H1 (cell line): ENCODE data around the gene AIG1. TPM values are rescaled to one million over a fixed set of nuclear protein-coding genes. Genes with fewer than 3 reads are reported as not detected.

Source experiments
- CTCF ChIA-PET: fragments of 300-600 bp; sonication (Branson Sonifier 250); formaldehyde crosslinking; loops from one replicate; lab custom pipeline; 2021; ENCODE audit not compliant: partially characterized antibody; lab: Charles Lee
- POLR2A ChIA-PET: fragments of 300-600 bp; sonication (Branson Sonifier 250); formaldehyde crosslinking; loops from one replicate; lab custom pipeline; 2021; ENCODE audit warnings: inconsistent platforms; ENCODE audit not compliant: partially characterized antibody; lab: Charles Lee
- DNase-seq, 2 experiments: peaks; one replicate each; pipeline versions ENCODE4 v3.0.0 to v3.0.0-alpha.2; 2010 to 2022; ENCODE audit warnings: low spot score in 2 of 2, low read depth in 1 of 2, mixed read lengths in 1 of 2
- FAIRE-seq: peaks from 2 replicates; lab custom pipeline; 2011; peaks lifted over from hg19 to GRCh38; lab: Jason Lieb, UNC
- H2AFZ ChIP-seq: 2 replicates; pipeline ENCODE4 v1.8.1; 2012; ENCODE audit warnings: low read length, inconsistent platforms
- H2AK5ac ChIP-seq: 2 replicates; pipeline ENCODE4 v1.6.1; 2013; ENCODE audit warnings: low read depth, low read length
- H2BK120ac ChIP-seq: replicated peaks from 2 replicates; pipeline ENCODE3; 2013; ENCODE audit warnings: low read depth, low read length, inconsistent platforms
- H2BK12ac ChIP-seq: 2 replicates; pipeline ENCODE4 v1.6.1; 2013; ENCODE audit warnings: low read depth, low read length
- H2BK15ac ChIP-seq: 2 replicates; pipeline ENCODE4 v1.6.1; 2013; ENCODE audit warnings: low read length
- H2BK20ac ChIP-seq: 2 replicates; pipeline ENCODE4 v1.6.1; 2013; ENCODE audit warnings: low read length
- H2BK5ac ChIP-seq: 2 replicates; pipeline ENCODE4 v1.6.1; 2013; ENCODE audit warnings: low read depth, low read length
- H3K14ac ChIP-seq: 2 replicates; pipeline ENCODE4 v1.6.1; 2013; ENCODE audit warnings: inconsistent platforms; ENCODE audit not compliant: insufficient read length
- H3K18ac ChIP-seq: 2 replicates; pipeline ENCODE4 v1.6.1; 2013; ENCODE audit warnings: low read length; ENCODE audit errors: extremely low read depth
- H3K23ac ChIP-seq: 2 replicates; pipeline ENCODE4 v1.6.1; 2013; ENCODE audit warnings: inconsistent platforms; ENCODE audit not compliant: insufficient read length
- H3K23me2 ChIP-seq: 2 replicates; pipeline ENCODE4 v1.6.1; 2013; ENCODE audit warnings: low read depth, low read length
- H3K27ac ChIP-seq: 2 replicates; pipeline ENCODE4 v1.6.1; 2011; ENCODE audit warnings: low read depth, low read length, inconsistent platforms
- H3K27me3 ChIP-seq, 4 experiments: replicated peaks in 1 of 4; 1 replicate in 1 of 4; 2 replicates in 3 of 4; pipeline versions ENCODE4 v1.6.1 to v1.8.1; 2011 to 2013; ENCODE audit warnings: low read length in 3 of 4, mild to moderate bottlenecking in 3 of 4, inconsistent platforms in 2 of 4, mixed read lengths in 2 of 4, moderate library complexity in 1 of 4; ENCODE audit not compliant: control insufficient read depth in 3 of 4, insufficient read depth in 3 of 4; ENCODE audit errors: extremely low read depth in 1 of 4
- H3K36me3 ChIP-seq, 4 experiments: 2 replicates each; pipeline versions ENCODE4 v1.6.1 to v1.8.1; 2011 to 2013; ENCODE audit warnings: mild to moderate bottlenecking in 4 of 4, low read length in 3 of 4, moderate library complexity in 2 of 4, control low read depth in 1 of 4, inconsistent platforms in 1 of 4; ENCODE audit not compliant: insufficient read depth in 4 of 4, control insufficient read depth in 2 of 4
- H3K4ac ChIP-seq: replicated peaks from 2 replicates; pipeline ENCODE3; 2013; ENCODE audit warnings: low read length, low read depth, mixed read lengths, inconsistent platforms; ENCODE audit not compliant: insufficient read length
- H3K4me1 ChIP-seq, 4 experiments: replicated peaks in 1 of 4; 1 replicate in 1 of 4; 2 replicates in 3 of 4; pipeline versions ENCODE4 v1.6.1 to v1.8.1; 2011 to 2013; ENCODE audit warnings: low read length in 3 of 4, inconsistent platforms in 2 of 4, mixed read lengths in 1 of 4; ENCODE audit not compliant: insufficient read depth in 4 of 4, control insufficient read depth in 3 of 4
- H3K4me2 ChIP-seq, 2 experiments: 2 replicates each; pipeline versions ENCODE4 v1.6.1 to v1.8.1; 2011 to 2013; ENCODE audit warnings: low read depth in 2 of 2, low read length in 2 of 2, control low read depth in 1 of 2, inconsistent platforms in 1 of 2, mild to moderate bottlenecking in 1 of 2; ENCODE audit not compliant: insufficient read depth in 1 of 2
- H3K4me3 ChIP-seq, 4 experiments: fragments of 200-600, 300-600 bp in 1 of 4; sonication (generic), shearing (Covaris generic), sonication (Bioruptor Twin) in 1 of 4; 2 replicates each; pipeline versions ENCODE4 v1.5.1 to v1.8.1; 2011 to 2016; ENCODE audit warnings: low read length in 4 of 4, low read depth in 3 of 4, control low read depth in 2 of 4, inconsistent platforms in 2 of 4, mild to moderate bottlenecking in 2 of 4, mixed read lengths in 1 of 4, moderate library complexity in 1 of 4; ENCODE audit not compliant: insufficient read depth in 2 of 4; ENCODE audit errors: extremely low read depth in 1 of 4
- H3K56ac ChIP-seq: replicated peaks from 2 replicates; pipeline ENCODE3; 2013; ENCODE audit warnings: low read depth, mild to moderate bottlenecking, mixed read lengths, low read length, inconsistent platforms; ENCODE audit not compliant: insufficient read length
- H3K79me1 ChIP-seq: 2 replicates; pipeline ENCODE4 v1.6.1; 2013; ENCODE audit warnings: low read depth, low read length, control low read depth
- H3K79me2 ChIP-seq, 2 experiments: 2 replicates each; pipeline versions ENCODE4 v1.6.1 to v1.8.1; 2012 to 2013; ENCODE audit warnings: low read length in 2 of 2, mild to moderate bottlenecking in 2 of 2, inconsistent platforms in 1 of 2; ENCODE audit not compliant: insufficient read depth in 2 of 2, control insufficient read depth in 1 of 2
- H3K9ac ChIP-seq, 4 experiments: replicated peaks in 1 of 4; 1 replicate in 1 of 4; 2 replicates in 3 of 4; pipeline versions ENCODE4 v1.6.1 to v1.8.1; 2011 to 2013; ENCODE audit warnings: low read depth in 3 of 4, low read length in 3 of 4, control low read depth in 2 of 4, mild to moderate bottlenecking in 2 of 4, moderate library complexity in 2 of 4, inconsistent platforms in 1 of 4; ENCODE audit errors: extremely low read depth in 1 of 4
- H3K9me3 ChIP-seq, 2 experiments: 2 replicates each; pipeline versions ENCODE4 v1.6.1 to v1.8.1; 2012 to 2013; ENCODE audit warnings: mild to moderate bottlenecking in 2 of 2, moderate library complexity in 2 of 2, control low read depth in 1 of 2, inconsistent platforms in 1 of 2, low read depth in 1 of 2, low read length in 1 of 2, mixed read lengths in 1 of 2; ENCODE audit not compliant: insufficient read depth in 2 of 2
- H4K20me1 ChIP-seq, 2 experiments: replicated peaks in 1 of 2; 2 replicates each; pipeline versions ENCODE3 to v1.8.1; 2011 to 2013; ENCODE audit warnings: inconsistent platforms in 2 of 2, low read length in 2 of 2, mild to moderate bottlenecking in 1 of 2; ENCODE audit not compliant: insufficient read depth in 2 of 2, control insufficient read depth in 1 of 2
- H4K5ac ChIP-seq: 2 replicates; pipeline ENCODE4 v1.6.1; 2013; ENCODE audit warnings: low read length, low read depth, mixed read lengths, inconsistent platforms; ENCODE audit not compliant: insufficient read length
- H4K8ac ChIP-seq: 2 replicates; pipeline ENCODE4 v1.8.0; 2013; ENCODE audit warnings: mild to moderate bottlenecking, moderate library complexity, low read length, inconsistent platforms; ENCODE audit not compliant: insufficient read depth; ENCODE audit errors: extremely low read depth
- H4K91ac ChIP-seq: replicated peaks from 2 replicates; pipeline ENCODE3; 2013; ENCODE audit warnings: low read length, mixed read lengths, inconsistent platforms; ENCODE audit not compliant: insufficient read length
- BACH1 ChIP-seq: IDR thresholded peaks from 2 replicates; pipeline ENCODE4 v1.6.1; 2012; ENCODE audit warnings: low read length, improper control_type of control experiment
- EGR1 ChIP-seq: IDR thresholded peaks from 2 replicates; pipeline ENCODE4 v1.6.1; 2011; ENCODE audit warnings: low read depth, low read length, borderline replicate concordance
- EP300 ChIP-seq, 2 experiments: IDR thresholded peaks; 1 replicate in 1 of 2; 2 replicates in 1 of 2; pipeline ENCODE4 v1.6.1; 2011 to 2012; ENCODE audit warnings: low read depth in 2 of 2, low read length in 2 of 2, mild to moderate bottlenecking in 2 of 2, borderline replicate concordance in 1 of 2, inconsistent platforms in 1 of 2, moderate library complexity in 1 of 2
- EZH2 ChIP-seq: fragments of 200-600 bp; sonication (generic); IDR thresholded peaks from 2 replicates; pipeline ENCODE4 v1.7.1; 2012; ENCODE audit warnings: low read depth, mild to moderate bottlenecking, moderate library complexity, low read length, inconsistent platforms; ENCODE audit not compliant: severe bottlenecking
- PHF8 ChIP-seq: fragments of 200-600 bp; sonication (generic); conservative IDR thresholded peaks from 2 replicates; pipeline ENCODE4 v1.7.1; 2012; ENCODE audit warnings: low read depth, mild to moderate bottlenecking, inconsistent platforms, low read length, moderate library complexity
- POLR2A ChIP-seq, 2 experiments: IDR thresholded peaks; 1 replicate in 1 of 2; 2 replicates in 1 of 2; pipeline ENCODE4 v1.6.1; 2011; ENCODE audit warnings: low read depth in 2 of 2, low read length in 2 of 2, mild to moderate bottlenecking in 2 of 2; ENCODE audit errors: control extremely low read depth in 1 of 2
- SAP30 ChIP-seq: fragments of 300-600 bp; sonication (generic); IDR thresholded peaks from 2 replicates; pipeline ENCODE4 v1.7.1; 2012; ENCODE audit warnings: low read length, moderate library complexity, mild to moderate bottlenecking, inconsistent platforms; ENCODE audit not compliant: insufficient read depth, insufficient replicate concordance
- SIX5 ChIP-seq: IDR thresholded peaks from 2 replicates; pipeline ENCODE4 v1.6.1; 2011; ENCODE audit warnings: mild to moderate bottlenecking, low read depth, low read length
- SP2 ChIP-seq: IDR thresholded peaks from 2 replicates; pipeline ENCODE4 v1.6.1; 2012; ENCODE audit warnings: mild to moderate bottlenecking, low read length, inconsistent platforms
- SP4 ChIP-seq: IDR thresholded peaks from 2 replicates; pipeline ENCODE4 v1.6.1; 2012; ENCODE audit warnings: low read length, inconsistent platforms
- TAF1 ChIP-seq: IDR thresholded peaks from 2 replicates; pipeline ENCODE4 v1.6.1; 2011; ENCODE audit warnings: mild to moderate bottlenecking, low read depth, low read length
- TBP ChIP-seq: IDR thresholded peaks from 2 replicates; pipeline ENCODE4 v1.6.1; 2011; ENCODE audit warnings: low read depth, low read length, improper control_type of control experiment
- USF2 ChIP-seq: IDR thresholded peaks from 2 replicates; pipeline ENCODE4 v1.6.1; 2011; ENCODE audit warnings: low read length, improper control_type of control experiment
- WGBS, 2 experiments: shearing (Covaris generic) in 1 of 2; methylation state at CpG; one replicate each; pipeline versions ENCODE4 v1.1.6 to v1.1.7; 2013 to 2015; ENCODE audit warnings: low lambda C conversion rate in 2 of 2, mixed read lengths in 2 of 2, inconsistent platforms in 1 of 2, low coverage in 1 of 2, missing lambda C conversion rate in 1 of 2; ENCODE audit not compliant: insufficient replicate concordance in 2 of 2, insufficient coverage in 1 of 2, insufficient read length in 1 of 2; ENCODE audit errors: extremely low coverage in 1 of 2, missing lambda C conversion rate in 1 of 2; 5-methylcytosine and 5-hydroxymethylcytosine counted together
- polyA plus RNA-seq, 7 experiments: library from polyadenylated mRNA; depleted of rRNA in 3 of 7; stranded (reverse) in 5 of 7; unstranded in 2 of 7; fragments of >200 nt in 5 of 7; fragments of 200-250 nt in 2 of 7; gene quantifications; 1 replicate in 5 of 7; 2 replicates in 1 of 7; 4 replicates in 1 of 7; pipeline versions ENCODE4 v1.2.1 to v1.2.3, GENCODE V29; 2011 to 2013; ENCODE audit warnings: missing spikeins in 2 of 7, mixed read lengths in 2 of 7
- total RNA-seq: library from RNA; stranded (reverse); fragmentation: NEBNext Ultra II Directional; extraction: Animal tissue kit (Norgen Biotek cat#: 25700); gene quantifications from 2 replicates; pipeline ENCODE4 v1.2.1, GENCODE V29; 2021

The AIG1 gene
- total and polyA plus RNA-seq, 2 of the 8 experiments (the other 6 are each of a cell fraction or from before 2014, with no cell fraction given), result 56.6 to 58.4 TPM

- no peak overlapping the region for H4K5ac ChIP-seq
- no peak overlapping the region for H3K4me2 ChIP-seq
- TF ChIP-seq TBP (no peak), EGR1 (no peak), SAP30 (no peak), POLR2A (IDR thresholded peaks at IDR 0.05; ENCODE audit: control extremely low read depth in 1 of 2, low read depth in 2 of 2, low read length in 2 of 2) (no peak), EP300 (IDR thresholded peaks at IDR 0.05; ENCODE audit: borderline replicate concordance in 1 of 2, low read depth in 2 of 2, low read length in 2 of 2) (no peak), BACH1 (no peak), PHF8 (no peak), SP2 (no peak), SP4 (no peak), SIX5 (no peak), USF2 (no peak), TAF1 (no peak), EZH2 (no peak)
- H2BK20ac ChIP-seq, result no peak overlapping the region
- ChIA-PET POLR2A (no interaction called here), CTCF (interaction anchor here (1.0 to 6.0 kb wide), 8 partner anchors 11 to 548 kb away, joined by 3 to 35 read pairs (median 4); no protein-coding TSS in a partner anchor)
- no peak for DNase-seq
- no peaks in the 10 kb centered on the region for H3K23me2 ChIP-seq
- H2AFZ ChIP-seq, result no peak overlapping the region
- no peak overlapping the region for H2BK15ac ChIP-seq
- no peak overlapping the region for H3K23ac ChIP-seq
- H3K4ac ChIP-seq, result no peak overlapping the region
- H4K91ac ChIP-seq, result no peak overlapping the region
- H3K9ac ChIP-seq, result no peak overlapping the region
- H3K27me3 ChIP-seq, result no peaks in the 10 kb centered on the region
- H2BK120ac ChIP-seq, result no peak overlapping the region
- no peaks in the 10 kb centered on the region for H3K79me2 ChIP-seq
- no peak overlapping the region for H2AK5ac ChIP-seq
- H3K4me3 ChIP-seq, result no peak overlapping the region
- no peak overlapping the region for H2BK12ac ChIP-seq
- H3K56ac ChIP-seq, result no peak overlapping the region
- H3K14ac ChIP-seq, result no peak overlapping the region
- H4K8ac ChIP-seq, result no peak overlapping the region
- no peaks in the 10 kb centered on the region for H3K9me3 ChIP-seq
- no peaks in the 10 kb centered on the region for H3K4me1 ChIP-seq
- 85% methylated on average over 1 of the region's 1 CpG; no CpG with 5 or more reads in 1 of the 2 experiments for WGBS, 2 experiments
- H4K20me1 ChIP-seq, result no peaks in the 10 kb centered on the region
- H2BK5ac ChIP-seq, result no peak overlapping the region
- FAIRE-seq, result no peak
- no peaks in the 10 kb centered on the region for H3K79me1 ChIP-seq
- no peaks in the 10 kb centered on the region; a peak in 1 of 8 replicates for H3K36me3 ChIP-seq
- H3K27ac ChIP-seq, result no peak overlapping the region
- H3K18ac ChIP-seq, result no peak overlapping the region
Measured at GRCh38 chr6:143023695-143024094, 37.0 kb upstream of the AIG1 start.
